IMR-90 (cell line): ENCODE measurements around the gene SERPING1.

Source experiments
- BHLHE40 ChIP-seq: fragments of 150-350 bp; IDR thresholded peaks from 2 replicates; pipeline ENCODE4 v1.6.1; 2016; ENCODE audit warnings: mild to moderate bottlenecking, low read depth, low read length
- CEBPB ChIP-seq: IDR thresholded peaks from 2 replicates; pipeline ENCODE4 v1.6.1; 2012; ENCODE audit warnings: low read depth, low read length, improper control_type of control experiment
- CTCF ChIP-seq: conservative IDR thresholded peaks from 2 replicates; pipeline ENCODE4 v1.5.1; 2012; ENCODE audit warnings: mild to moderate bottlenecking, low read depth, low read length, improper control_type of control experiment
- ELK1 ChIP-seq: fragments of 150-350 bp; IDR thresholded peaks from 2 replicates; pipeline ENCODE4 v1.6.1; 2016; ENCODE audit warnings: low read depth, mild to moderate bottlenecking, low read length, moderate library complexity, borderline replicate concordance
- FOS ChIP-seq: fragments of 150-350 bp; IDR thresholded peaks from 2 replicates; pipeline ENCODE4 v1.6.1; 2016; ENCODE audit warnings: low read depth, low read length
- MAFK ChIP-seq: IDR thresholded peaks from 2 replicates; pipeline ENCODE4 v1.6.1; 2012; ENCODE audit warnings: low read depth, low read length, improper control_type of control experiment
- MXI1 ChIP-seq: IDR thresholded peaks from 2 replicates; pipeline ENCODE4 v1.6.1; 2012; ENCODE audit warnings: low read depth, mild to moderate bottlenecking, low read length, moderate library complexity, borderline replicate concordance
- NFE2L2 ChIP-seq: fragments of 150-350 bp; IDR thresholded peaks from 2 replicates; pipeline ENCODE4 v1.6.1; 2016; ENCODE audit warnings: low read depth, mild to moderate bottlenecking, low read length
- POLR2A ChIP-seq: IDR thresholded peaks from 2 replicates; pipeline ENCODE4 v1.6.1; 2012; ENCODE audit warnings: mild to moderate bottlenecking, low read depth, low read length
- RAD21 ChIP-seq: IDR thresholded peaks from 2 replicates; pipeline ENCODE4 v1.6.1; 2012; ENCODE audit warnings: low read length, improper control_type of control experiment
- RFX5 ChIP-seq: IDR thresholded peaks from 2 replicates; pipeline ENCODE4 v1.8.0; 2012; ENCODE audit warnings: low read depth, mild to moderate bottlenecking, low read length, moderate library complexity
- SMC3 ChIP-seq: fragments of 150-350 bp; IDR thresholded peaks from 2 replicates; pipeline ENCODE4 v1.6.1; 2016; ENCODE audit warnings: low read depth, mild to moderate bottlenecking, antibody characterized with exemption, low read length, moderate library complexity
- USF2 ChIP-seq: fragments of 150-350 bp; IDR thresholded peaks from 2 replicates; pipeline ENCODE4 v1.6.1; 2017; ENCODE audit warnings: mild to moderate bottlenecking, antibody characterized with exemption, low read length, low read depth

GRCh38 chr11:57552479-57552878 lies 45.0 kb upstream of the SERPING1 start:
- TF ChIP-seq CTCF (no peak), POLR2A (no peak), USF2 (no peak), MAFK (no peak), CEBPB (no peak), NFE2L2 (no peak), RFX5 (no peak), SMC3 (no peak), RAD21 (no peak), FOS (no peak), BHLHE40 (no peak), ELK1 (no peak), MXI1 (no peak)
